Astrocyte of the spinal cord (primary cell): ENCODE data around the gene PTPRN2.

Experiments used
- DNase-seq: peaks from one replicate; pipeline ENCODE4 v3.0.0; 2011; ENCODE audit warnings: low read depth, low spot score
- H3K4me3 ChIP-seq: 2 replicates; pipeline ENCODE4 v1.5.1; 2011; ENCODE audit warnings: low read depth, mild to moderate bottlenecking, low read length, moderate library complexity
- in situ Hi-C: cut with HindIII; loops from 2 replicates; pipeline ENCODE4 v1.10.0; 2017; ENCODE audit warnings: low sequenced_read_pairs
- TF ChIP-seq, protein P1 (sequence below): IDR thresholded peaks from 2 replicates; pipeline ENCODE4 v1.5.1; 2012; ENCODE audit warnings: low read depth, mild to moderate bottlenecking, low read length, inconsistent platforms

PTPRN2 gene

DNA sequence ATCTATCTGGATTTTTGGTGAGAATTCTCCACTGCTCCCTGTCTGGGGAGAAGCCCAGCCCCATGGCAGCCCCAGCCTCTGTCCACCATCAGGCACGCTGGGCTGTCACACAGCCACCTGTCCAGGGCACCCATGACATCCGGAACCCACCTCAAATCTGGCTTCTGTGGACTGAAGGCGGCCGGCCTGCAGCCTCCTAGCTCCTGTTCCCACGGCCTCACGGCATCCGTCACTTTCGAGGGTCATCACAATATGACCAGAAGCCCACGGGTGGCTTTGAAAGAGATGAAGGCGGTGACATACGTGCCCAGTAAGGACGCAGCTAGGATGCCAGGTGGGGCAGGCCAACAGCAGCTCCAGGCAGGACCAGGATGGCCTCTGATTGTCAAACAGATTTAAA is 140.9 kb downstream of the PTPRN2 start:
- no peak for DNase-seq
- TF ChIP-seq, protein P1, sequence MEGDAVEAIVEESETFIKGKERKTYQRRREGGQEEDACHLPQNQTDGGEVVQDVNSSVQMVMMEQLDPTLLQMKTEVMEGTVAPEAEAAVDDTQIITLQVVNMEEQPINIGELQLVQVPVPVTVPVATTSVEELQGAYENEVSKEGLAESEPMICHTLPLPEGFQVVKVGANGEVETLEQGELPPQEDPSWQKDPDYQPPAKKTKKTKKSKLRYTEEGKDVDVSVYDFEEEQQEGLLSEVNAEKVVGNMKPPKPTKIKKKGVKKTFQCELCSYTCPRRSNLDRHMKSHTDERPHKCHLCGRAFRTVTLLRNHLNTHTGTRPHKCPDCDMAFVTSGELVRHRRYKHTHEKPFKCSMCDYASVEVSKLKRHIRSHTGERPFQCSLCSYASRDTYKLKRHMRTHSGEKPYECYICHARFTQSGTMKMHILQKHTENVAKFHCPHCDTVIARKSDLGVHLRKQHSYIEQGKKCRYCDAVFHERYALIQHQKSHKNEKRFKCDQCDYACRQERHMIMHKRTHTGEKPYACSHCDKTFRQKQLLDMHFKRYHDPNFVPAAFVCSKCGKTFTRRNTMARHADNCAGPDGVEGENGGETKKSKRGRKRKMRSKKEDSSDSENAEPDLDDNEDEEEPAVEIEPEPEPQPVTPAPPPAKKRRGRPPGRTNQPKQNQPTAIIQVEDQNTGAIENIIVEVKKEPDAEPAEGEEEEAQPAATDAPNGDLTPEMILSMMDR: no peak
- no peak overlapping the region for H3K4me3 ChIP-seq
- in situ Hi-C loops: no loop called here

DNA sequence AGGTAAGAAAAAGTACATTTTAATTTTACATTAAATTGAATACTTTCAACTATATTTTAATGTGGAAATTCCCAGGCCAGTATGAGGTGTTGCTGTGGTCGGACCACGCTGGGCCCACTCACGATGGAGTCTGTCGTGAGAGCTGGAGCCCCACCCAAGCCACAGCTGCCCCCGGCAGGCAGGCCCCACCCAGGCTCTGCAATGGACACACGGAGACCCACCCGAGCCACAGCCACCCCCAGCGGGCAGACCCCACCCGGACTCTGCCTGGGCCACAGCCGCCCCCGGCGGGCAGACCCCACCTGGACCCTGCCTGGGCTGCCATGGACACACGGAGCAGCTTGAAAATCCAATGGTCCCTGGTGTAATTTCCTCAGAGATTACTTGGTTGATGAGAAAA is 141.3 kb downstream of the PTPRN2 start:
- no peak for DNase-seq
- H3K4me3 ChIP-seq: no peak overlapping the region
- in situ Hi-C loops: no loop called here
- TF ChIP-seq, protein P1: no peak

DNA sequence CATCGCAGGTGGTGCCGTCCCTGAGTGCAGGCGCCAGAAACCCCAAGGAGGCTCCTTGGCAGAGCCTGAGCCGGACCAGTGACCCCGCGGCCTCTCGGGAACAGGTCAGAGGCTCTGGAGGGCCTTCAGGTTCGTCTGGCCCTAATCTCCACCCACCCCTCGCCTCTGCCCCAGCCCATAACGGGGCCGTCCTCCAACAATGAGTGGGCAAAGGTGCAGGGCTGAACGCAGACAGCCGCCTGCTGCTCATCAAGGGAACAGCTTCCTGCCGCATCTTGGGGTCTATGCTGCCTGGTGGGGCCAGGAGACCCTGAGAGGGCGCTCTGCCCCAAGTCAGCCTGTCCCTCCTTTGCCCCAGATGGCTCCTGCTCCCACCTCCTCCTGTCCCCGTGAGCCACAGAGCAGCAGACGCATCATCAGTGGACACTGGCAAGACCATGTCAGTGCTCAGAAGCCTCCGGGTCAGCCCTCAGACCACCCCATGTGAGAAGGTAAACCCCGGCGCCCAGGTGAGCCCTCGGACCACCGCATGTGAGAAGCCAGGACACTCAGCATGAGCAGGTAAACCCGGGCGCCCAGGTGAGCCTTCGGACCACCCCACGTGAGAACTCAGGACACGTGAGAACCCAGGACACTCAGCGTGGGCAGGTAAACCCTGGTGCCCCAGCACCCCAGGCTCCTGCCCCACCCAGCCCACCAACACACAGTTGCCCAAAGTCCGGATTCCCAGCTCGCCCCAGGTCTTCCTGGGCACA is 142.0 kb downstream of the PTPRN2 start:
- TF ChIP-seq, protein P1: no peak
- in situ Hi-C loops: no loop called here
- no peak for DNase-seq
- no peak overlapping the region for H3K4me3 ChIP-seq

DNA sequence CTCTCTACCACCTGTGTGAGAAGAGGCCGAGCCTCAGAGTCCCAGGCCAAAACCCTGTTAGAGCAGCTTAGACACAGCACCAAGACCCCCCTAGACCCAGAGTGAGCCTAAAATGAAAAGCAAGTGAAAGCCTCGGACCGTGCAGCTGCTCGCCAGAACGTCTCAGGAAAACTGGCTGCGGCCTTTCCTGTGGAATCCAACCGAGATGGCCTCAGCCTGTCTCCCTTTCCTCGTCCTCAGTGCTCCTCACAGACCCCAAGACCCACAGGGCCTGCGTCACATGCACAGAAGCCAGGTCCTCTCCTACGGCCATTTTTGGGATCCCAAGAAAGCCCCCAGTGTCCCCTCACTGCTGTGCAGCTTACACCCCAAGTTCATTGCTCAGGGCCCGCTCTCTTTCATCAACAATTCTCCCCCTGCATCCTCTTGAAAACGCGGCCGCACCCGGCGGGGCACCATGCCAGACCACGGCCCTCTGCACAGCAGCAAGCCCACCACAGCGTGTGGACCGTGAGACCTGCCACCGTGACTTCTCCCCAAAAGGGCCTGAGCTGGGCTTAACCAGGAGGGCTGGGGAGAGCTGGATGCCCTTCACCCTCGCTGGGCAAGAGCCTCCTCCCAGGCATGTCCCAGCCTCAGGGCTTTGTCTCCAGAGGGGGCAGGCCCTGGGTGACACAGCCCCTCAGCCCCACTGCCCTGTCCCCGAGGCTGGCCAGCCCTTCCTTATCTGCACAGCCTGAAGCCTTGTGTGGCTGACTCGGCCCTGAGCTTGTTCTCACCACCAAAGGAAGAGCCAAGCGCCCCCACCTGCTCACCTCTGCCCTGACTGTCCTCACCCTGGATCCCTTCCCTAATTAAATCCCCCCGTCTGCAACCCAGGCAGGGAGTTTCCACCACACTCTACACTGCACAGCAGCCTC is 142.9 kb downstream of the PTPRN2 start:
- H3K4me3 ChIP-seq: no peak overlapping the region
- DNase-seq: no peak
- in situ Hi-C loops: no loop called here
- TF ChIP-seq, protein P1: no peak

DNA sequence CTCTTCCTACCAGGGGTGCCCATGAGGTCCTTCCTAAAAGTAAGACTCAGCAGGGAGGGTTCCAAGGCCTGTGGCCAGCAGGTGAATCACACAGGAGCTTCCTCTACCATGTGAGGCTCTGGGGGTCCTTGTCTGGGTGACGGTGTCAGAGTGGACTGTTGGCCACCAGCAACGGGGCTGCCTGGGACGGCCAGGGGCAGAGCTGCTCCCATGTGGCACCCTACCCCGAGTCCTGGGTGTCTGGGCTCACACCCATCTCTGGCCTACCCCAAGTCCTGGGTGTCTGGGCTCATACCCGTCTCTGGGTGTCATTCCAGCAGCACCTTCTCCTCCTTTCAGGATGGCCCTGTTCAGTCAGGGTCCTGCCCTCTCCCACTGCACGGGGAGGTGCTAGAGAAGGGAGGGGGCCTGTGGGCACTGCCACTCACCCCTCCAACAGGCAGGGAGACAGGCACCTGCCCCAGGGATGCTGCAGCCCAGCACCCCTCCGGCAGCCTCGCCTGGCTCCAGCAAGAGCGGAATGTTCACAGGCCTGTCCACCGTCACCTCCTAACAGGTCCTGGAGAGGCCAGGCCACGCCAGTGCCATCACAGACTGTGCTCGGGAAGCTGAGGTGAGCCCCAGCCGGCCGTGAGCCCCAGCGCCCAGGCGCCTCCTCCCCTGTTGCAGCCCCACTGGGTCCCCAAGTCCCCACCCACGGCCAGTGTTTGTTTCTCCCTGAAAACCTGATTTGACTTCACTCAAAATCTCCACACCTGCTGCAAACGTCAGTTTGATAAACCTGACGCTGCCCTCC is 143.7 kb downstream of the PTPRN2 start:
- DNase-seq: no peak
- H3K4me3 ChIP-seq: no peak overlapping the region
- TF ChIP-seq, protein P1: no peak
- in situ Hi-C loops: no loop called here

DNA sequence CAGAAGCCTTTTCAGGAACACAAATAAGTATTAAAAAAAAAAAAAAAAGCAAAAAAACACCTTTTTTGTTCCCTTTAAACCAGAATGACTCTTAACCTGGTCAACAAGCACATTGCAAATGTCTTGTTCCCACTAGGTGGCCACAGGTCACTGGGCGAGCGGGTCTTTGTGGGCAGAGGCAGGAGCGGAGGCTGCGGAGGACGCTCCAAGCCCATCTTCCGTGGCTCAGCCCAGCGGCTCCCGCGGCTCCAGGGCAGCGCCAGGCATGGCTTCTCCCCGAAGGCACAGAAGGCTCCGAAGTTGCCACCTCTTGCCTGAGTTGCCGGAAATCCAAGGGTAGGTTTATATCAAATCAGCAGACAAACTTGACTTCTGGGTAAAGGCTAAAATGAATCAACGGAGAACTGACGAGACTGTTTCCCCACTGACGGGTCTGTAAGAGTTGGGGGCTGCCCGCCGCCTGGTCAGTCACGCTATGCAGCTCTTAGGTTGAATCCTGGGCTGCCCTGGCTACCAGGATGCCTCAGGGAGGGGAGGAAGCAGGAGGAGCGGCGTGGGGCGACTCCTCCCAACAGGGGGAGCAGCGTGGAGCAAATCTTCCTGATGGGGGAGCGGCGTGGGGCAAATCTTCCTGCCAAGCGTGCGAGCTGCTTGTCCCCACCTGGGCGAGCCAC is 144.5 kb downstream of the PTPRN2 start:
- in situ Hi-C loops: no loop called here
- no peak for DNase-seq
- TF ChIP-seq, protein P1: no peak
- no peak overlapping the region for H3K4me3 ChIP-seq
